ENCODE measurements around the gene MYH4.

The MYH4 gene

GRCh38 chr17:10469459-10469858 is at the start of gene MYH4:
TSS of gene MYH4 (minus strand) at chr17:10469559. CDS start at chr17:10466745, 2,814 bp downstream.
- no peak for DNase-seq

- DNase-seq, result no peak
These were observed 49.1 kb upstream of the MYH4 start, which contains the start of gene MYH1 for GRCh38 chr17:10518271-10519037. TSS of gene MYH1 (minus strand) at chr17:10518542. CDS start at chr17:10516642, 1,900 bp downstream.

GRCh38 chr17:10516638-10517037 is 47.3 kb upstream of the MYH4 start:
- DNase-seq, result no peak

- no peak for DNase-seq
These were observed 46.7 kb upstream of the MYH4 start for GRCh38 chr17:10516065-10516464.

GRCh38 chr17:10513299-10514067 is 44.1 kb upstream of the MYH4 start:
- DNase-seq, result no peak

- DNase-seq, result no peak
These were observed 43.5 kb upstream of the MYH4 start for GRCh38 chr17:10512856-10513255.

GRCh38 chr17:10499950-10500349 is 30.6 kb upstream of the MYH4 start:
- no peak for DNase-seq

- DNase-seq, result no peak
These were observed 22.6 kb upstream of the MYH4 start for GRCh38 chr17:10492004-10492403.

- DNase-seq, result no peak
These were observed 12.9 kb upstream of the MYH4 start for GRCh38 chr17:10482252-10482651.

- no peak for DNase-seq
These were observed 8.3 kb upstream of the MYH4 start for GRCh38 chr17:10477701-10478100.

- DNase-seq, result no peak
These were observed 5.2 kb upstream of the MYH4 start for GRCh38 chr17:10474536-10474935.

- no peak for DNase-seq
These were observed 2.5 kb upstream of the MYH4 start for GRCh38 chr17:10471858-10472257.

- DNase-seq, result no peak
These were observed 6.0 kb downstream of the MYH4 start for GRCh38 chr17:10463402-10463801.

- DNase-seq, result no peak
These were observed 9.3 kb downstream of the MYH4 start for GRCh38 chr17:10460062-10460461.

- DNase-seq, result no peak
These were observed 10.7 kb downstream of the MYH4 start for GRCh38 chr17:10458701-10459100.

GRCh38 chr17:10457952-10458351 is 11.4 kb downstream of the MYH4 start:
- no peak for DNase-seq

- no peak for DNase-seq
These were observed 22.1 kb downstream of the MYH4 start for GRCh38 chr17:10447026-10447931.

- no peak for DNase-seq
These were observed 29.5 kb downstream of the MYH4 start for GRCh38 chr17:10439816-10440215.

GRCh38 chr17:10435096-10435495 is 34.3 kb downstream of the MYH4 start:
- DNase-seq, result no peak

GRCh38 chr17:10429421-10430045 is 39.8 kb downstream of the MYH4 start:
- DNase-seq, result no peak

- no peak for DNase-seq
These were observed 40.6 kb downstream of the MYH4 start for GRCh38 chr17:10428781-10429180.
